GM13977 (cell line): ENCODE data around the gene EPHB1.
"Not testable (repeated sequence)": the region's sequence is repeated elsewhere in the genome, so short reads cannot be mapped to it uniquely, and the experiment has no call there.

Experiments
- DNase-seq: peaks from one replicate; pipeline ENCODE4 v3.0.0; 2012; ENCODE audit warnings: low spot score
- CTCF ChIP-seq: IDR thresholded peaks from 2 replicates; pipeline ENCODE4 v1.5.1; 2012; ENCODE audit warnings: mild to moderate bottlenecking, control low read depth; ENCODE audit not compliant: insufficient read depth; ENCODE audit errors: extremely low read depth, missing control alignments
- in situ Hi-C: fragments of 300-500 bp; cut with MboI; formaldehyde crosslinking; loops from one replicate; pipeline ENCODE4 v1.12.0; 2022; ENCODE audit warnings: low sequenced_read_pairs, low pct_unique_long_range_greater_than_20kb, mixed read lengths, inconsistent platforms; ENCODE audit not compliant: unreplicated experiment

Gene EPHB1

DNA sequence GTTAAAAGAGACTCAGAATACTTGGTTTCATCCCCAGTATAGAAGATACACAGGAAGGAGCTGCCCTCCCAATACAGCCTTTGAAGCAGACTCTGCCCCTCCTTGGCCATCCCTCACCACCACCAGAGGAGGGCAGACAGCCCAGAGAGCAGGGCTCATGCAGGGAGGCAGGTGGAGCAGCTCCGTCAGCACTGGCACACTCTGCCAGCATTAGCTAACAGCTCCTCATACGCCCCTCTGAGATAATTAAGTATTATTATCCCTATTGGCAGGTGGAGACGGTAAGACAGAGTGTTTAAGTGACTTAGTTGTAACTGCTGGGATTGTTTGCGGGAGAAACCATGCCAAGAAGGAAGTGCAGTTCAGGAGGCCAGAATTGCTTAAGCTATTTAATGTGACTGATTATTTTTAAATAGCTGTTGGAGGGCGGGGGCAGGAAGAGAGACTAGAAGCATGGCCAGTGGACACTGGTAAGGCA, 434.0 kb downstream of the EPHB1 start:
- no peak for DNase-seq
- in situ Hi-C loops: no loop called here

GRCh38 chr3:135231737-135232136, 436.7 kb downstream of the EPHB1 start:
- DNase-seq: no peak
- in situ Hi-C loops: no loop called here
- no peak for TF ChIP-seq CTCF

More for the DNA sequence above, 434.0 kb downstream of the EPHB1 start:
- no peak for TF ChIP-seq CTCF

DNA sequence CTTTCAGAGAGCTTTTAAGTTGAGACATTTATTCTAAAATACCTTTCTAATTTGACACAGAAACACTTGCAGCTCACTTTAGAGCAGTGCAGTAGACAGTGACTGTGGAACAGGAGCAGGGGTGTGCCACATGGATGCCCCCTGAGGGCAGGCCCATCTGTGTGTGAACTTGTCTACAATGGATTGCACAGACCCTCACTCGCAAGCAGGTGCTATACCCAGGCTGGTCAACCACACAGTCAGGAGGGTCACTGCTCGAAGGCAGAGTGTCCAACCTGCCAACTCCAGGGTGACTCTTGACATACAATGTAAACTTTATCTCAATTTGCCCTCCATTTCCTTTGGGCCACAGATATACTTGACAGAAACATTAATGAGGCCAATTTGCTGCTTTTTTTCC, 437.2 kb downstream of the EPHB1 start:
- DNase-seq: no peak
- no peak for TF ChIP-seq CTCF
- in situ Hi-C loops: no loop called here

DNA sequence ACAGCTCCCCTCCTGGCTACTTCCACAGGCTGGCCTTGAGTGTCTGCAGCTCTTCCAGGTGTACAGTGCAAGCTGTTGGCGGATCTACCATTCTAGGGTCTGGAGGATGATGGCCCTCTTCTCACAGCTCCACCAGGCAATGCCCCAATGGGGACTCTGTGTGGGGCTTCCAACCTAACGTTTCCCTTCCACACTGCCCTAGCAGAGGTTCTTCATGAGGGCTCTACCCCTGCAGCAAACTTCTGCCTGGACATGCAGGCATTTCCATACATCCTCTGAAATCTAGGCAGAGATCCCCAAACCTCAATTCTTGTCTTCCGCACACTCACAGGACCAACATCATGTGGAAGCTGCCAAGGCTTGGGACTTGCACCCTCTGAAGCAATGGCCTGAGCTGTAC, 438.4 kb downstream of the EPHB1 start:
- DNase-seq, in situ Hi-C loops: not testable (repeated sequence)

DNA sequence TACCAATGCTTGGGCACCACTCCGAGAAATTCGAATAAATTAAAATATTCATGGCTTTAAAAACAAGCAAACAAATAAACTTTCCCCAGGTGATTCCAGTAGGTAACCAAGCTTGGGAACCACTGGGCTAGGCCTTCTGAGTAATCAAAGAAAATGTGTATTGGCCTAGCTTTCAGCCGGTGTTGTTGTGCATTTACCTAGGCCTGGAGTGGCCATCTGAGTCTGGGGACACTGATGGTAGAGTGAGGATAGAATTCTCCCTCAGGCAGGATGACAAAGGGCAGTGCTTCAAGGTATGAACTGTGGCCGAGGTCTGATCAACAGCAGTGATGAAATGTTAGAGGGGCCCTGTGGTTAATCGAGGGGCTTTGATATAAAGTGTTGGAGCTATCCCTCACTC, 440.5 kb downstream of the EPHB1 start:
- TF ChIP-seq CTCF: no peak
- DNase-seq: no peak
- in situ Hi-C loops: no loop called here

DNA sequence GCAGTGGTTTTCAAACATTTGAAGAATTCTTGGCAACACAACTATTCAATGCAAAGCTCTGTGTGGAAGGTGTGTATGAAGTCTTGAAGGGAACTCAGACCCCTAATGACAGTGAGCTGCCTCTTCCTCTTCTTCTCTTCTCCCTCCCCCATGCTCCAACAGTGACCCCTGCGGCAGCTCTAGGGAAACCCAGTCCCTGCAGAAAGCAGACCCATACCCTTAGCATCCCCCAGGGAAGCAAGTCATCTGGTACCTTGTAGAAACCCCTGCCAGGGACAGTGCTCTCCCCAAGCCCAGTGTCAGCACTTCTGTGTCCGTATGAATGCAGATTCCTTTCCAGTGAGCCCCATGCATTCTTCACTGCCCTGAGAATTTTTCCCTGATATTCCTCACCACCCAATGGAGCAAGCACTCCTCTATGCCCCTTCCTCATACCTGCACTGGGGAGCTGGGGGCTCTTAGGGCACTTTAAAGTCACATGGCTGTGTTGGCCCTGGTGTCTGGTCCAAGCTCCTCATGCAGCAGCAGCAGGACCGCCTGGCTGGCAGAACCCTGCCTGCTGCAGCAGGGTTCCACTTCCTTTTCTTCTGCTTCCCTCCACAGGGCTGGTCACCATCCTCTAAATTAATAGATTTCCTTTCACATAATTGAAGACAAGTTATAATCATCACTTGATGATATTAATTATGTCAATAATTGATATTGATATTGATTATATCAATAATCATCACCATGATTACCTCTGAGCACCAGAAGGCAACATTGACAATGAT, 442.5 kb downstream of the EPHB1 start:
- DNase-seq: no peak
- TF ChIP-seq CTCF: no peak
- in situ Hi-C loops: no loop called here

- TF ChIP-seq CTCF: no peak
- in situ Hi-C loops: no loop called here
- DNase-seq: no peak
Observed at GRCh38 chr3:135238236-135238830, 443.3 kb downstream of the EPHB1 start.
